Measurements from ENCODE around the gene PGBD1.

PGBD1 gene

DNA sequence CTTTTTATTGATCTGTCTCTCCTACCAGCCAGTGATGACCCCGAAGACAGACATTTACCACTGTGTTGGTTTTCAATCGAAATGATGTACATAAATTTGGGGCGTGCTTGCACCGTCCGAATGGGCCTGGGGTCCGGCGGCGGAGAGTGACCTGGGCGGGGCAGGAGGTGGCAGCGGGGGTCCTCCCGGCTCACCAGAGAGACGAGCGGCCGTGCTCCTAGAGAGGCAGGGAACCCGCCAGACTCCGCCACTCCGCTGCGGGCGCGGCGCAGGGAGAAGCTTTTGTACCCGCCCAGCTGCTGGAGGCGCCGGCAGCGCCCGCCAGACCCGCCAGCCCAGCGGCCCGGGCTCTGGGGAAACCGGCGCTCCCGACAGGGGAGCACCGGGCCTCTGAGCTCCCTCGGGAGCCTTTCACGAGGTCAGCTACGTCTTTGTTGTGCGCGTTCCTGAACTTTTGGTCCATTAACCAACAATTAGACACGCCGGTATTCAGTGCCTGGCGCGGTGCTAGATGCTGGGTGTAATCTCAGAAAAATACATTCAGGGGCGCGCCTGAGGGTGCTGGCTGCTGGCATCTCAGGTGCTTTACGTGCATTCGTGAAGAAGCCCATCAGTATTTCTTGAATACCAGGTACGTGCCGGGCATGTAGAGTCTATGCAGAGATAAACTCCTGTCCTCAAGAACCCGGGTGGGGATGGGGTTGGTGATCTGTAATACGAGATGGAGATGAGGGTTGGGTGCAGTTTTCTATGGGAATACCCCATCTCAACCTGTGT lies at the start of gene PGBD1:
TSS of gene PGBD1 (plus strand) at position 285 of the 777 bp plus-strand sequence. CDS start 2,242 bp downstream, outside the sequence.
- DNase-seq (ENCODE audit: low spot score), result peak; percentile 93

DNA sequence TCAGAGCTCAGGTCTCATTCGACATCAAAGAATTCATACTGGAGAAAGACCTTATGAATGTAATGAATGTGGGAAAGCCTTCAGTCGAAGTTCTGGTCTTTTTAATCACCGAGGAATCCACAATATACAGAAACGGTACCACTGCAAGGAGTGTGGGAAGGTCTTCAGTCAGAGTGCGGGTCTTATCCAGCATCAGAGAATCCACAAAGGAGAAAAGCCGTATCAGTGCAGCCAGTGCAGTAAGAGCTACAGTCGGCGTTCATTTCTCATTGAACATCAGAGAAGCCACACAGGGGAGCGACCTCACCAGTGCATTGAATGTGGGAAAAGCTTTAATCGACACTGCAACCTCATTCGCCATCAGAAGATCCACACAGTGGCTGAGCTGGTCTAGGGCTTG lies 48.6 kb upstream of the PGBD1 start:
- DNase-seq (ENCODE audit: low spot score), result no peak

DNA sequence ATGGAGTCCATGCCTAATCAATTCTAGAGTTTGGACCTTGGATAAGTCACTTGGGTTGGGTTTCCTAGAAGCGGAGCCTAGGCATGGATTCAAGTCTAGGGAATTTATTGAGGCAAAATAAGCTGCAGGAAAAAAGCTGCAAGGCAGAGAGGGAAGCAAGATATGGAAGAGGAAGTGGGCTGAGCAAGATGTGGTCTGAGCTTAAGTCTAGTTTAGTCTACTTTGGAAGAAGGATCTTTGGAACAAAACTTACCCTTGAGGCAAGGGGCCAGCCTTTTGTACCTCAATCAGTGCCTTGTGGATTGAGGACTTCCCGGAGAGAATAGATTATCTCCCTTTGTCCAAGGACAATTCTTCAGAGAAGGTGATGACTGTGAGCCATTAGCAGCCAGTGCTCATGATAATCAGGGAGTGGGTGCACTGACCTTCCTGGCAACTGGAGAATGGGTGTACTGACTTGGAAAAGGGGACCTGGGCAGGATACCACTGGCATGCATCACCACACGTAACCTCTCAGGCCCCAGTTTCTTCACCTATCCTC lies 45.4 kb upstream of the PGBD1 start:
- DNase-seq (ENCODE audit: low spot score), result no peak

DNA sequence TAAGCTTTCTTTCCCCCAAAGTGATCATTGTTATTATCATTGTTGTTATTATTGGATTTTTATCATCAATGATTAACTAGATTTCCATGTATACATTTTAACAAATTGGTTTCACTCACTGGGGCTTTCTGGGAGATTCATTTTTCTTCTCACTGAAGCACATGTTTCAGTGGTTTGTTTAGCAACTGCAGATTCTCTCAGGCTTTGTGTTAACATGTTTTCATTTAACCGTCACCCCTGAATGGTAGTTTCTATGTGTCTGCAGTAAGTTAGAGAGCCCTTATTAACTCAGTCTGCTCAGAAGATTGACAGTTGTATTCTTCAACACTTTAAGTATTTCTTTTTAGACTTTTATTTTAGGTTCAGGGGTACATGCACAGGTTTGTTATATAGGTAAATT lies 41.7 kb upstream of the PGBD1 start:
- no peak for DNase-seq (ENCODE audit: low spot score)

DNA sequence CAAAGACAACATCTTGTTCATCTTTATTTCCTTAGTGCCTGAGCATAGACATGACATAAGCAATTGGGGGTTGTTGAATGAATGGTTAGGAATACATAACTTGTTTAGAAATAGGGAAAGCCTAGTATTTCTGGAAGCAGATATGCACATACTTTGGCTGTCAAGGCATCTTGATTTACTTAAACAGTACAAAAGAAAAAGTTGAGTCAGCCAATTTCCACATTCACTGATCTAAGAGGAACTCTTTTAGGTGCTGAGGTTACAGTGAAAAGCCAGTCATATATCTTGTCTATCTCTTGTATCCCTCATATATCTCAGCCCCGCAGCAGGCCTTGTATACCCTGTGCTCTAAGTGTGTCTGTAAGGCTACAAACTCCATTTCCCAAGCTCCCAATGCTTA lies 40.9 kb upstream of the PGBD1 start:
- DNase-seq (ENCODE audit: low spot score), result no peak

DNA sequence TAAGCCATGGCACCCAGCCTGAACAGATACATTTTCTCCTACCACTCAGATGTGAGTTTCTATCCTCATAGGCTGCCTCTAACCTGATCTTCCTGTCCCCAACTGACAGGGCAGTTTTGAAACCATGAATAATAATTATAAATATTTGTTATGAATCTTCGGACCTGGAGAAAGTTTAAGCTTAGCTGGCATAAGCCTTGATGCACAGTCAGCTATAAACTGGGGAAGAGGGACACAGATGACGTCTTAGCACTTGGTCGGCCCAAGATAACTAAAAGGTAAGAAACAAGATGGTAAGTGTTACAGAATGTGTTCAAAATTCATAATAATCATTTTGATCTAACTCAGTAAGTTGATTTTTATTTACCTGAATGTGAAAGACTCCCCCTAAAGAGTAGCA lies 37.4 kb upstream of the PGBD1 start:
- no peak for DNase-seq (ENCODE audit: low spot score)

- no peak for DNase-seq (ENCODE audit: low spot score)
These were observed 36.0 kb upstream of the PGBD1 start for GRCh38 chr6:28245206-28245941.

- DNase-seq (ENCODE audit: low spot score), result no peak
These were observed 32.5 kb upstream of the PGBD1 start for GRCh38 chr6:28248916-28249315.

DNA sequence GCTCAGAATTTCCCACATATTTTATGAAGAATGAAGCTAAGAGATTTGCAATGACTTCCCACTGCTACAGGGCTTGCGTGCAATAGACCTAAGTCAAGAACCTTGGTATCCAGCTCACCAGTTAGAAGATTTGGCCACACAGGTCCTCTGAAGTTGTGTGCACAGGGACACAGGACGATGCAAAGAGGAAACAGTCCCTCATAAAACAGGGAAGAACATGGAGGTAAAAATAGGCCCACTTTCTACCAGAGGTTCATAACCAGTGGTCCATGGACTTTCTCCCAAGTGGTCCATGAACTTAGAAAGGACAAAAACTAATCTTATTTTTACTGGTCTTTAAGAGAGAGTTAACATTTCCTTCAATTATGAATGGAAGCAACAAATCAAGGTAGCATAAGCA lies 30.6 kb upstream of the PGBD1 start:
- no peak for DNase-seq (ENCODE audit: low spot score)

DNA sequence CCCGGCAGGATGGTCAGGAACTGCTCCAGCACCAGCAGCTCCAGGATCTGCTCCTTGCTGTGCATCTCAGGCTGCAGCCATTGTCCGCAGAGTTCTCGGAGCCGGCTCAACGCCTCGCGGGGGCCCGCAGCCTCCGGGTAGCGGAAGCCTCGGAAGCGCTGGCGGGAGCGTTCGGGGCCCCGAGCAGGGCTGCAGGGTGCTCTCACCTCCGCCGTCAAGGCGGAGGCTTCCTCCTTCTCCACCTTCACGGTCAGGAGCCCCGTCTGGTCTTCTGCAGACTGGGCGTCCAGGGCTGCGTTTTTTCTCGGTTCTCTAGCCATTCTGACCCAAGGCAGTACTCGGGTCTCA lies 29.7 kb upstream of the PGBD1 start:
- DNase-seq (ENCODE audit: low spot score), result peak; percentile 47

GRCh38 chr6:28252009-28252975 lies 29.1 kb upstream of the PGBD1 start, which contains the start of gene ZKSCAN4:
Gene ZKSCAN4 (minus strand): TSS chr6:28252269. CDS start chr6:28251980, 289 bp downstream.
- DNase-seq (ENCODE audit: low spot score), result peak; percentile 93

DNA sequence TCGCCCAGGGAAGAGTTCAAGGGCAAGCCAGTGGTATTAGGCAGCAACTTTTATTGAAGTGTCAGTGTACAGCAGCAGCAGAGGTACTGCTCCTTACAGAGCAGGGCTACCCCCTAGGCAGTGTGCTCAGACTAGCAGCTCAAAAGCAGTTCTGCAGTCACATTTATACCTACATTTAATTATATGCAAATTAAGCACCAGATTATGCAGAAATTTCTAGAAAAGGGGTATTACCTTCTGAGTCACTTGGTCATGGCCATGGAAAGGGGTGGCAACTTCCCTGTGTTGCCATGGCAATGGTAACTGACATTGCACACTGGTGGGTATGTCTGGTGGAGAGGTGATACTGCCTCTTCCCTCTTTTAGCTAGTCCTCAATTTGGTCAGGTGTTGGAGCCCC lies 27.3 kb upstream of the PGBD1 start:
- no peak for DNase-seq (ENCODE audit: low spot score)

DNA sequence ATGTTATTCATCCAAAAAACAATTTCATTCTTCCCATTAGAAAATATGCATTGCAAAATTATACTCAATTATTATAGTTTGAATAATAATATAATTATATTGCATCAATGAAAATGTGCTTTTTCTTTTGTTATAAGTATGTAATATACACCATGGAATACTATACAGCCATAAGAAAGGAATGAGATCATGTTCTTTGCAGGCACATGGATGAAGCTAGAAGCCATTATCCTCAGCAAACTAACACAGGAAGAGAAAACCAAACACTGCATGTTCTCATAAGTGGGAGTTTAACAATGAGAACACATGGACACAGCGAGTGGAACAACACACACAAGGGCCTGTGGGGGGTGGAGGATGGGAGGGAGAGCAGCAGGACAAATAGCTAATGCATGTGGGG lies 24.3 kb upstream of the PGBD1 start:
- no peak for DNase-seq (ENCODE audit: low spot score)

- DNase-seq (ENCODE audit: low spot score), result peak; percentile 66
These were observed 22.2 kb upstream of the PGBD1 start, which contains the start of gene NKAPL for GRCh38 chr6:28258877-28259777. Gene NKAPL (plus strand): TSS chr6:28259297. CDS start chr6:28259372, 75 bp downstream.

- DNase-seq (ENCODE audit: low spot score), result no peak
These were observed 17.4 kb upstream of the PGBD1 start for GRCh38 chr6:28263922-28264321.

GRCh38 chr6:28264834-28265401 lies 16.5 kb upstream of the PGBD1 start:
- no peak for DNase-seq (ENCODE audit: low spot score)

GRCh38 chr6:28266563-28266961 lies 14.8 kb upstream of the PGBD1 start:
- DNase-seq (ENCODE audit: low spot score), result no peak

GRCh38 chr6:28266962-28267694 lies 14.2 kb upstream of the PGBD1 start, which contains the start of gene ZSCAN26:
Gene ZSCAN26 (plus strand): TSS chr6:28267143. CDS start chr6:28271920, 4,777 bp downstream.
- peak; percentile 87 for DNase-seq (ENCODE audit: low spot score)

DNA sequence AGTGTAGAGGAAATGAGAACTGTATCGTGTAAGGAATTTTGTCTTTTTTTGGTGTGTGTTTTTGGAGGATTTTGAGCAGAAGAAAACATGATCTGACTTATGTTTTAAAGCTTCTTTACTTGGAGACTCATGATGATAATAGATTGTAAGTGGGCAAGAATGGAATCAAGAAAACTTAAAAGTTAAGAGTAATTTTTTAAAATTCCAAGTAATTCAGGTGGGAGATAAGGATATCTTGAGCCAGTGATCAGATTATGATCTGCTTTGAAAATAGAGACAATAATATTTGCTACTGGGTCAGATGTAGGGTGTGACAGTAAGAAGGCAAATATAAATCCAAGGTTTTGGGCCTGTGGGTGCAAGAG lies 13.7 kb upstream of the PGBD1 start:
- no peak for DNase-seq (ENCODE audit: low spot score)

- DNase-seq (ENCODE audit: low spot score), result peak; percentile 77
These were observed 11.9 kb upstream of the PGBD1 start for GRCh38 chr6:28269492-28269891.

Measured in GM03348 (cell line).